Endothelial cell of umbilical vein (primary cell): ENCODE data around the gene ZBP1. TPM values are rescaled to one million over a fixed set of nuclear protein-coding genes. Genes with fewer than 3 reads are reported as not detected.

Experiments used
- BruUV-seq: library from RNA; stranded (reverse); fragments of 400-500 nt; replicated peaks from 2 replicates; lab custom pipeline; 2021; lab: Mats Ljungman, UMichigan
- CTCF ChIA-PET: fragments of 300-600, 350-600 bp; sonication (Branson Sonifier 250); formaldehyde crosslinking; loops from one replicate; lab custom pipeline; 2021; ENCODE audit warnings: antibody characterized with exemption, inconsistent platforms; lab: Charles Lee
- POLR2A ChIA-PET: fragments of 300-600, 350-600 bp; sonication (Branson Sonifier 250); formaldehyde crosslinking; loops from one replicate; lab custom pipeline; 2021; ENCODE audit warnings: antibody characterized with exemption, inconsistent platforms; lab: Charles Lee
- DNase-seq: peaks from one replicate; pipeline ENCODE4 v3.0.0-alpha.2; 2011; ENCODE audit warnings: low read depth, low spot score
- FAIRE-seq: peaks from 2 replicates; lab custom pipeline; 2011; peaks lifted over from hg19 to GRCh38; lab: Jason Lieb, UNC
- H2AFZ ChIP-seq: 2 replicates; pipeline ENCODE4 v1.6.0; 2012; ENCODE audit warnings: low read depth, low read length, control low read depth, inconsistent platforms
- H3K27ac ChIP-seq: 2 replicates; pipeline ENCODE4 v1.5.1; 2011; ENCODE audit warnings: low read depth, mild to moderate bottlenecking, control low read depth, low read length, moderate library complexity; ENCODE audit not compliant: insufficient read depth
- H3K27me3 ChIP-seq, 2 experiments: 2 replicates each; pipeline versions ENCODE4 v1.6.0 to v1.6.1; 2011; ENCODE audit warnings: low read length in 2 of 2, mixed read lengths in 1 of 2; ENCODE audit not compliant: control insufficient read depth in 2 of 2, insufficient read depth in 2 of 2
- H3K36me3 ChIP-seq, 2 experiments: 2 replicates in 1 of 2; 3 replicates in 1 of 2; pipeline ENCODE4 v1.5.1; 2011; ENCODE audit warnings: low read length in 2 of 2, mild to moderate bottlenecking in 1 of 2, moderate library complexity in 1 of 2; ENCODE audit not compliant: control insufficient read depth in 2 of 2, insufficient read depth in 2 of 2; ENCODE audit errors: extremely low read depth in 1 of 2
- H3K4me1 ChIP-seq: 3 replicates; pipeline ENCODE4 v1.5.1; 2011; ENCODE audit warnings: mild to moderate bottlenecking, low read length; ENCODE audit not compliant: control insufficient read depth, insufficient read depth; ENCODE audit errors: extremely low read depth
- H3K4me2 ChIP-seq: 2 replicates; pipeline ENCODE4 v1.6.1; 2011; ENCODE audit warnings: low read length, control low read depth, mixed read lengths; ENCODE audit not compliant: insufficient read depth
- H3K4me3 ChIP-seq, 3 experiments: fragments of 200-600 bp in 1 of 3; sonication (generic), shearing (Covaris generic) in 1 of 3; replicated peaks in 1 of 3; 2 replicates each; pipeline ENCODE4 v1.5.1; 2011 to 2016; ENCODE audit warnings: control low read depth in 3 of 3, low read length in 3 of 3, mild to moderate bottlenecking in 2 of 3, inconsistent platforms in 1 of 3, low read depth in 1 of 3, moderate library complexity in 1 of 3; ENCODE audit not compliant: insufficient read depth in 1 of 3
- H3K79me2 ChIP-seq: 2 replicates; pipeline ENCODE4 v1.6.0; 2012; ENCODE audit warnings: low read length, inconsistent platforms; ENCODE audit not compliant: control insufficient read depth, insufficient read depth
- H3K9ac ChIP-seq: replicated peaks from 2 replicates; pipeline ENCODE3; 2011; ENCODE audit warnings: low read length, control low read depth; ENCODE audit not compliant: insufficient read depth; ENCODE audit errors: extremely low read depth
- H3K9me1 ChIP-seq: replicated peaks from 3 replicates; pipeline ENCODE4 v1.6.0; 2011; ENCODE audit warnings: mild to moderate bottlenecking, low read length; ENCODE audit not compliant: control insufficient read depth, insufficient read depth; ENCODE audit errors: extremely low read depth
- H3K9me3 ChIP-seq: replicated peaks from 2 replicates; pipeline ENCODE4 v1.5.1; 2012; ENCODE audit warnings: low read length, inconsistent platforms; ENCODE audit not compliant: control insufficient read depth, insufficient read depth
- H4K20me1 ChIP-seq: replicated peaks from 2 replicates; pipeline ENCODE3; 2011; ENCODE audit warnings: mild to moderate bottlenecking, low read length; ENCODE audit not compliant: control insufficient read depth, insufficient read depth; ENCODE audit errors: extremely low read depth
- EZH2 ChIP-seq: IDR thresholded peaks from 2 replicates; pipeline ENCODE4 v1.6.1; 2012; ENCODE audit warnings: borderline replicate concordance, low read depth, mild to moderate bottlenecking, moderate library complexity, low read length, inconsistent platforms; ENCODE audit not compliant: severe bottlenecking
- FOS ChIP-seq: IDR thresholded peaks from 2 replicates; pipeline ENCODE4 v1.6.1; 2011; ENCODE audit warnings: mild to moderate bottlenecking, low read length, moderate library complexity, borderline replicate concordance; ENCODE audit not compliant: insufficient read depth
- GATA2 ChIP-seq: IDR thresholded peaks from 2 replicates; pipeline ENCODE4 v1.7.0; 2011; ENCODE audit warnings: low read depth, mild to moderate bottlenecking, moderate library complexity, mixed read lengths, low read length; ENCODE audit not compliant: insufficient read length, insufficient read depth
- JUN ChIP-seq: IDR thresholded peaks from 2 replicates; pipeline ENCODE4 v1.6.1; 2011; ENCODE audit warnings: borderline replicate concordance, low read depth; ENCODE audit not compliant: insufficient read length, insufficient read depth
- MYC ChIP-seq: IDR thresholded peaks from one replicate; pipeline ENCODE4 v1.6.1; 2011; ENCODE audit warnings: mild to moderate bottlenecking, low read depth, low read length
- POLR2A ChIP-seq: IDR thresholded peaks from 2 replicates; pipeline ENCODE4 v1.6.1; 2012; ENCODE audit warnings: low read depth, mild to moderate bottlenecking, control low read depth, low read length
- POLR2AphosphoS5 ChIP-seq: IDR thresholded peaks from 2 replicates; pipeline ENCODE4 v1.6.1; 2012; ENCODE audit warnings: low read depth, mild to moderate bottlenecking, control low read depth, low read length, moderate library complexity; ENCODE audit not compliant: insufficient read depth
- dilution Hi-C: fragments of 300-500 bp; cut with MboI; formaldehyde crosslinking; loops from one replicate; pipeline ENCODE4 v1.15.0; 2019; ENCODE audit warnings: low sequenced_read_pairs; ENCODE audit not compliant: extremely low pct_ligation_motif_present
- intact Hi-C: fragments of 100-400 bp; cut with micrococcal nuclease; formaldehyde crosslinking; loops from one replicate; pipeline ENCODE4 v1.10.0; 2022
- polyA plus RNA-seq, 4 experiments: library from polyadenylated mRNA; depleted of rRNA in 3 of 4; stranded (reverse) in 3 of 4; unstranded in 1 of 4; fragments of >200 nt; gene quantifications; 2 replicates each; pipeline versions ENCODE4 v1.2.1 to v1.2.3, GENCODE V29; 2011 to 2012; ENCODE audit warnings: missing spikeins in 1 of 4
- total RNA-seq: library from RNA; stranded (reverse); gene quantifications from 2 replicates; pipeline ENCODE4 v1.2.3, GENCODE V29; 2021
- TF ChIP-seq, protein P1 (sequence below), 2 donors: IDR thresholded peaks; 1 replicate in 1 of 2; 2 replicates in 1 of 2; pipeline ENCODE4 v1.5.1; 2011; ENCODE audit warnings: low read length in 2 of 2, mild to moderate bottlenecking in 2 of 2, moderate library complexity in 2 of 2, control low read depth in 1 of 2, inconsistent platforms in 1 of 2, low read depth in 1 of 2; ENCODE audit not compliant: insufficient read depth in 1 of 2; ENCODE audit errors: extremely low read depth in 1 of 2
- TF ChIP-seq, protein P2 (sequence below): IDR thresholded peaks from 2 replicates; pipeline ENCODE4 v1.6.1; 2011; ENCODE audit not compliant: insufficient read depth, insufficient read length

The ZBP1 gene
- total and polyA plus RNA-seq, 2 donors (not counting 3 experiments of a cell fraction or from before 2014, with no cell fraction given): not detected

DNA sequence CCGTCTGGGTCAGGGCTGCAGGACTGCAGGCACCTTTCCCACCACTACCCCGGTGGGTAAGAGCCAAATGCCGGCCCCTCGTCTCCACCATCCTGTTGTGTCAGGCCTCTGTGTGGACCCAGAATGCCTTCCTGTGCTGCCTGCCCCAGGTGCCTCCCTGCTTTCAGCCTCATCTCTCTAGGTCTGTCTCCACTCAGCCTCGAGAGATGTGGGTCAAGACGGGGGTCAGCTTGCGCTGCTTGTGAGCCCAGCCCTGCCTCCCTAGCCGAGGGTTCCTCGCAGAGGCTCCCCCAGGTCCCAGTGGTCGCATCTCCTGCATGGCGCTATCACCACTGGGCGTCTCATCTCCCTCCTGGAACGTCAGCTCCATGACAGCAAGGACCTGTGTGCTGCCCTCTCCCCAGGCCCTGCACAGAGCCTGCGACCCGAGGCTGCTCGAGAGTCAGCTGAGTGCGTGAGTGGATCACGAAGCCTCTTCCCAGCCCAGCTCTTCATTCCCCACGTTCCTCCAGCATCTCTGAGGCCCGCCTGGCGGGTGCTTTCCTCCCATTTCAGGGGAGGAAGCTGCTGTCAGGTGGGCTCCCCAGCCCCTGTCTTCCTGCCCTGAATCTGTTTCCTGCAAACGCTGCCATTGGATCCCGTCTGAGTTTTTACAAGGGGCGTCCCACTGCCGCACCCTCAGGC is 38.7 kb upstream of the ZBP1 start:
- no peak for DNase-seq
- Histone ChIP-seq H3K79me2 (peaks cover 8% of the 10 kb centered on the region), H3K9ac (no peak overlapping the region), H3K9me3 (no peaks in the 10 kb centered on the region), H4K20me1 (no peaks in the 10 kb centered on the region), H3K36me3 (peaks cover 0 to 10% of the 10 kb centered on the region in 2 experiments), H3K9me1 (no peaks in the 10 kb centered on the region), H3K4me2 (no peak overlapping the region), H3K4me3 (no peak overlapping the region), H3K27ac (no peak overlapping the region), H3K4me1 (no peaks in the 10 kb centered on the region), H3K27me3 (no peaks in the 10 kb centered on the region), H2AFZ (no peak overlapping the region)
- POLR2A ChIA-PET: no interaction called here
- CTCF ChIA-PET: no interaction called here
- intact Hi-C loops (loop anchor here (10.0 kb wide), 1 partner anchor 206 kb away; no protein-coding TSS in a partner anchor), dilution Hi-C loops (no loop called here)
- TF ChIP-seq, protein P1, sequence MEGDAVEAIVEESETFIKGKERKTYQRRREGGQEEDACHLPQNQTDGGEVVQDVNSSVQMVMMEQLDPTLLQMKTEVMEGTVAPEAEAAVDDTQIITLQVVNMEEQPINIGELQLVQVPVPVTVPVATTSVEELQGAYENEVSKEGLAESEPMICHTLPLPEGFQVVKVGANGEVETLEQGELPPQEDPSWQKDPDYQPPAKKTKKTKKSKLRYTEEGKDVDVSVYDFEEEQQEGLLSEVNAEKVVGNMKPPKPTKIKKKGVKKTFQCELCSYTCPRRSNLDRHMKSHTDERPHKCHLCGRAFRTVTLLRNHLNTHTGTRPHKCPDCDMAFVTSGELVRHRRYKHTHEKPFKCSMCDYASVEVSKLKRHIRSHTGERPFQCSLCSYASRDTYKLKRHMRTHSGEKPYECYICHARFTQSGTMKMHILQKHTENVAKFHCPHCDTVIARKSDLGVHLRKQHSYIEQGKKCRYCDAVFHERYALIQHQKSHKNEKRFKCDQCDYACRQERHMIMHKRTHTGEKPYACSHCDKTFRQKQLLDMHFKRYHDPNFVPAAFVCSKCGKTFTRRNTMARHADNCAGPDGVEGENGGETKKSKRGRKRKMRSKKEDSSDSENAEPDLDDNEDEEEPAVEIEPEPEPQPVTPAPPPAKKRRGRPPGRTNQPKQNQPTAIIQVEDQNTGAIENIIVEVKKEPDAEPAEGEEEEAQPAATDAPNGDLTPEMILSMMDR (IDR thresholded peaks at IDR 0.05; ENCODE audit: extremely low read depth in 1 of 2, insufficient read depth in 1 of 2, low read depth in 1 of 2, low read length in 2 of 2): no peak
- TF ChIP-seq FOS (no peak), POLR2AphosphoS5 (no peak), POLR2A (no peak), GATA2 (no peak), EZH2 (no peak), MYC (no peak), JUN (no peak)
- TF ChIP-seq, protein P2, sequence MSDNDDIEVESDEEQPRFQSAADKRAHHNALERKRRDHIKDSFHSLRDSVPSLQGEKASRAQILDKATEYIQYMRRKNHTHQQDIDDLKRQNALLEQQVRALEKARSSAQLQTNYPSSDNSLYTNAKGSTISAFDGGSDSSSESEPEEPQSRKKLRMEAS: no peak
- no peak for FAIRE-seq
- BruUV-seq: no TSS peak
